HG03575 (cell line): ENCODE results near the gene PRKN.

Experiments used
- ATAC-seq: cut with Tn5 transposase; IDR thresholded peaks from one replicate; pipeline ENCODE4 v1.9.1; 2021; ENCODE audit not compliant: unreplicated experiment, insufficient number of reproducible peaks, low FRiP score; ENCODE audit errors: extremely low read depth

The PRKN gene

GRCh38 chr6:161796681-161797080 lies 930.9 kb downstream of the PRKN start:
- no peak for ATAC-seq

- ATAC-seq, result no peak
Observed at GRCh38 chr6:161792851-161793493, 934.6 kb downstream of the PRKN start.

- no peak for ATAC-seq
Observed at GRCh38 chr6:161788531-161788930, 939.0 kb downstream of the PRKN start.

GRCh38 chr6:161772176-161772575 lies 955.4 kb downstream of the PRKN start:
- ATAC-seq, result no peak

GRCh38 chr6:161761966-161762365 lies 965.6 kb downstream of the PRKN start:
- ATAC-seq, result no peak

GRCh38 chr6:161755080-161755479 lies 972.5 kb downstream of the PRKN start:
- ATAC-seq, result no peak

- ATAC-seq, result no peak
Observed at GRCh38 chr6:161750686-161751085, 976.9 kb downstream of the PRKN start.

- no peak for ATAC-seq
Observed at GRCh38 chr6:161749576-161749975, 978.0 kb downstream of the PRKN start.

GRCh38 chr6:161748535-161749416 lies 978.8 kb downstream of the PRKN start:
- no peak for ATAC-seq

- no peak for ATAC-seq
Observed at GRCh38 chr6:161747506-161747905, 980.1 kb downstream of the PRKN start.

GRCh38 chr6:161745594-161746141 lies 981.9 kb downstream of the PRKN start:
- no peak for ATAC-seq

GRCh38 chr6:161745128-161745527 lies 982.4 kb downstream of the PRKN start:
- no peak for ATAC-seq

- no peak for ATAC-seq
Observed at GRCh38 chr6:161744211-161745067, 983.1 kb downstream of the PRKN start.

- ATAC-seq, result no peak
Observed at GRCh38 chr6:161743509-161744178, 983.9 kb downstream of the PRKN start.

GRCh38 chr6:161740486-161740885 lies 987.1 kb downstream of the PRKN start:
- no peak for ATAC-seq

GRCh38 chr6:161736781-161737292 lies 990.7 kb downstream of the PRKN start:
- no peak for ATAC-seq

- no peak for ATAC-seq
Observed at GRCh38 chr6:161736326-161736725, 991.2 kb downstream of the PRKN start.

GRCh38 chr6:161732594-161732993 lies 995.0 kb downstream of the PRKN start:
- no peak for ATAC-seq
